SK-N-SH treated with all-trans-retinoic acid at 6 μM for 48 hours (cell line): ENCODE measurements around the gene HMCN2.

Source experiments
- ATAC-seq: fragments of 200-7000 bp; cut with Tn5 transposase; 3 replicates; pipeline ENCODE4 v1.9.1; 2020; ENCODE audit warnings: mild to moderate bottlenecking, moderate library complexity
- ARNTL ChIP-seq: fragments of 450-650 bp; formaldehyde crosslinking; IDR thresholded peaks from 2 replicates; pipeline ENCODE4 v1.5.0; 2020; ENCODE audit warnings: low read depth, mild to moderate bottlenecking, moderate library complexity, borderline replicate concordance
- BACH2 ChIP-seq: fragments of 250-450 bp; sonication (Bioruptor Pico); IDR thresholded peaks from 2 replicates; pipeline ENCODE4 v1.9.0; 2021; ENCODE audit warnings: mild to moderate bottlenecking, borderline replicate concordance
- CSDC2 ChIP-seq: fragments of 250-450 bp; sonication (Bioruptor Pico); IDR thresholded peaks from 2 replicates; pipeline ENCODE4 v1.5.0; 2020; ENCODE audit warnings: mild to moderate bottlenecking, moderate library complexity
- ESRRG ChIP-seq: fragments of 250-450 bp; sonication (Bioruptor Pico); IDR thresholded peaks from 2 replicates; pipeline ENCODE4 v1.6.1; 2021; ENCODE audit warnings: mild to moderate bottlenecking
- GLIS3 ChIP-seq: fragments of 250-450 bp; sonication (Bioruptor Pico); IDR thresholded peaks from 2 replicates; pipeline ENCODE4 v1.5.0; 2020; ENCODE audit warnings: mild to moderate bottlenecking, moderate library complexity
- ISL1 ChIP-seq: fragments of 250-450 bp; sonication (Bioruptor Pico); IDR thresholded peaks from 2 replicates; pipeline ENCODE4 v2.1.2; 2022; ENCODE audit warnings: mild to moderate bottlenecking, moderate library complexity
- OSR1 ChIP-seq: fragments of 250-450 bp; sonication (Bioruptor Pico); IDR thresholded peaks from 2 replicates; pipeline ENCODE4 v1.8.0; 2022; ENCODE audit warnings: moderate library complexity, mild to moderate bottlenecking, inconsistent platforms
- RARB ChIP-seq: fragments of 250-450 bp; sonication (Bioruptor Pico); IDR thresholded peaks from 2 replicates; pipeline ENCODE4 v1.8.0; 2021; ENCODE audit warnings: mild to moderate bottlenecking, moderate library complexity
- SNAI2 ChIP-seq: fragments of 250-450 bp; sonication (Bioruptor Pico); IDR thresholded peaks from 2 replicates; pipeline ENCODE4 v1.5.0; 2020; ENCODE audit warnings: mild to moderate bottlenecking, moderate library complexity
- TSHZ2 ChIP-seq: fragments of 250-450 bp; sonication (Bioruptor Pico); IDR thresholded peaks from 2 replicates; pipeline ENCODE4 v1.5.0; 2020; ENCODE audit warnings: mild to moderate bottlenecking, moderate library complexity
- ZC3H10 ChIP-seq: fragments of 250-450 bp; sonication (Bioruptor Pico); IDR thresholded peaks from 2 replicates; pipeline ENCODE4 v1.5.1; 2021; ENCODE audit warnings: mild to moderate bottlenecking, moderate library complexity
- ZFP3 ChIP-seq: fragments of 250-450 bp; sonication (Bioruptor Pico); IDR thresholded peaks from 2 replicates; pipeline ENCODE4 v1.5.0; 2020; ENCODE audit warnings: mild to moderate bottlenecking, moderate library complexity
- ZFP30 ChIP-seq: fragments of 450-650 bp; formaldehyde crosslinking; IDR thresholded peaks from 2 replicates; pipeline ENCODE4 v1.5.0; 2022; ENCODE audit warnings: mild to moderate bottlenecking, moderate library complexity
- ZNF565 ChIP-seq: fragments of 450-650 bp; formaldehyde crosslinking; conservative IDR thresholded peaks from 2 replicates; pipeline ENCODE4 v1.5.0; 2020; ENCODE audit warnings: low read depth, mild to moderate bottlenecking, moderate library complexity
- ZNF70 ChIP-seq: fragments of 450-650 bp; formaldehyde crosslinking; IDR thresholded peaks from 2 replicates; pipeline ENCODE4 v1.5.0; 2020; ENCODE audit warnings: mild to moderate bottlenecking, moderate library complexity
- ZNF8 ChIP-seq: fragments of 450-650 bp; formaldehyde crosslinking; IDR thresholded peaks from 2 replicates; pipeline ENCODE4 v1.5.0; 2020; ENCODE audit warnings: mild to moderate bottlenecking, moderate library complexity
- TF ChIP-seq, protein P1 (sequence below): fragments of 250-450 bp; sonication (Bioruptor Pico); IDR thresholded peaks from 2 replicates; pipeline ENCODE4 v1.8.0; 2020; ENCODE audit warnings: mild to moderate bottlenecking, moderate library complexity, borderline replicate concordance
- TF ChIP-seq, protein P2 (sequence below): fragments of 250-450 bp; sonication (Bioruptor Pico); IDR thresholded peaks from 2 replicates; pipeline ENCODE4 v1.5.1; 2021; ENCODE audit warnings: mild to moderate bottlenecking, moderate library complexity
- TF ChIP-seq, protein P3 (sequence below): fragments of 250-450 bp; sonication (Bioruptor Pico); IDR thresholded peaks from 2 replicates; pipeline ENCODE4 v1.5.1; 2020; ENCODE audit warnings: low read depth, mild to moderate bottlenecking, moderate library complexity
- TF ChIP-seq, protein P4 (sequence below): fragments of 250-450 bp; sonication (Bioruptor Pico); IDR thresholded peaks from 2 replicates; pipeline ENCODE4 v1.8.0; 2021; ENCODE audit warnings: low read depth, mild to moderate bottlenecking, moderate library complexity, borderline replicate concordance

The HMCN2 gene

DNA sequence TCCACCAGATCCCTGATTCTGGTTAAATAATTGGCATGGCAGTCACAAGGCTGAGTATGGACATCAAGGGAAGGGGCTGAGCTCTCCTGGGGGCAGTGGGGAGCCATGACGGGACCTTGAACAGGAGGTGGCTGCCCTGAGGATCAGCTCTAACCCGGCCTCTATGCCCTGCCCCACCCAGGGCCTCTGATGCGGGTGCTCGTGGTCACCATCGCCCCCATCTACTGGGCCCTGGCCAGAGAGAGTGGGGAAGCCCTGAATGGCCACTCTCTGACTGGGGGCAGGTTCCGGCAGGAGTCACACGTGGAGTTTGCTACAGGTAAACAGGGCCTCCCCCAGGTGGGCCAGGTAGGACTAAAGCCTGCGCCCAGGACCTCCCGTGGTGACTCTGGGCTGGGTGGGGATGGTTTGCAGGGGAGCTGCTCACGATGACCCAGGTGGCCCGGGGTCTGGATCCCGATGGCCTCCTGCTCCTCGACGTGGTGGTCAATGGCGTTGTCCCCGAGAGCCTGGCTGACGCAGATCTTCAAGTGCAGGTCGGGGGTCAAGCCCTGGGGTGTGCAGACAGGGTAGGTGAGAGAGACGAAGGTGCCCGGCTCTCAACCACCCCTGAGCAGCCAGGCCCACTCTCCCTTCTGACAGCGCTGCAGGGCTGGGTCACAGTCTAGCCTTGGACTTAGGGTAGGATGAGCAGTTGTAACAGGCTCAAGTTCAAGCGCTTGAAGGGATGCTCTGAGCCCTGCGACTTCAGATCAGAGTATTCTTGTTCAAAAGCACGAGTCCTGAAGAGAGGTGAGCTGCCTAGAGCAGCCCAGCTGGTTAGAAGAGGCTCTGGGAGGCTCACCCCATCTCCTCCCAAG, 159.3 kb downstream of the HMCN2 start (continued):
- TF ChIP-seq ZFP3 (CRISPR knock-in tag) (no peak), CSDC2 (no peak), RARB (no peak)

GRCh38 chr9:130425741-130426466, 160.3 kb downstream of the HMCN2 start:
- ATAC-seq, result no peak
- no peak for TF ChIP-seq ARNTL
- TF ChIP-seq, protein P1, sequence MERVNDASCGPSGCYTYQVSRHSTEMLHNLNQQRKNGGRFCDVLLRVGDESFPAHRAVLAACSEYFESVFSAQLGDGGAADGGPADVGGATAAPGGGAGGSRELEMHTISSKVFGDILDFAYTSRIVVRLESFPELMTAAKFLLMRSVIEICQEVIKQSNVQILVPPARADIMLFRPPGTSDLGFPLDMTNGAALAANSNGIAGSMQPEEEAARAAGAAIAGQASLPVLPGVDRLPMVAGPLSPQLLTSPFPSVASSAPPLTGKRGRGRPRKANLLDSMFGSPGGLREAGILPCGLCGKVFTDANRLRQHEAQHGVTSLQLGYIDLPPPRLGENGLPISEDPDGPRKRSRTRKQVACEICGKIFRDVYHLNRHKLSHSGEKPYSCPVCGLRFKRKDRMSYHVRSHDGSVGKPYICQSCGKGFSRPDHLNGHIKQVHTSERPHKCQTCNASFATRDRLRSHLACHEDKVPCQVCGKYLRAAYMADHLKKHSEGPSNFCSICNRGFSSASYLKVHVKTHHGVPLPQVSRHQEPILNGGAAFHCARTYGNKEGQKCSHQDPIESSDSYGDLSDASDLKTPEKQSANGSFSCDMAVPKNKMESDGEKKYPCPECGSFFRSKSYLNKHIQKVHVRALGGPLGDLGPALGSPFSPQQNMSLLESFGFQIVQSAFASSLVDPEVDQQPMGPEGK (CRISPR knock-in tag), result no peak
- no peak for TF ChIP-seq ZFP3 (CRISPR knock-in tag)
- TF ChIP-seq, protein P2, sequence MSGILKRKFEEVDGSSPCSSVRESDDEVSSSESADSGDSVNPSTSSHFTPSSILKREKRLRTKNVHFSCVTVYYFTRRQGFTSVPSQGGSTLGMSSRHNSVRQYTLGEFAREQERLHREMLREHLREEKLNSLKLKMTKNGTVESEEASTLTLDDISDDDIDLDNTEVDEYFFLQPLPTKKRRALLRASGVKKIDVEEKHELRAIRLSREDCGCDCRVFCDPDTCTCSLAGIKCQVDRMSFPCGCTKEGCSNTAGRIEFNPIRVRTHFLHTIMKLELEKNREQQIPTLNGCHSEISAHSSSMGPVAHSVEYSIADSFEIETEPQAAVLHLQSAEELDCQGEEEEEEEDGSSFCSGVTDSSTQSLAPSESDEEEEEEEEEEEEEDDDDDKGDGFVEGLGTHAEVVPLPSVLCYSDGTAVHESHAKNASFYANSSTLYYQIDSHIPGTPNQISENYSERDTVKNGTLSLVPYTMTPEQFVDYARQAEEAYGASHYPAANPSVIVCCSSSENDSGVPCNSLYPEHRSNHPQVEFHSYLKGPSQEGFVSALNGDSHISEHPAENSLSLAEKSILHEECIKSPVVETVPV (CRISPR knock-in tag), result no peak
- TF ChIP-seq ZNF70, result no peak
- no peak for TF ChIP-seq ESRRG (CRISPR knock-in tag)
- TF ChIP-seq TSHZ2 (CRISPR knock-in tag), result no peak
- TF ChIP-seq ZC3H10 (CRISPR knock-in tag), result no peak
- TF ChIP-seq ISL1 (CRISPR knock-in tag), result no peak
- no peak for TF ChIP-seq BACH2 (CRISPR knock-in tag)
- TF ChIP-seq, protein P3, sequence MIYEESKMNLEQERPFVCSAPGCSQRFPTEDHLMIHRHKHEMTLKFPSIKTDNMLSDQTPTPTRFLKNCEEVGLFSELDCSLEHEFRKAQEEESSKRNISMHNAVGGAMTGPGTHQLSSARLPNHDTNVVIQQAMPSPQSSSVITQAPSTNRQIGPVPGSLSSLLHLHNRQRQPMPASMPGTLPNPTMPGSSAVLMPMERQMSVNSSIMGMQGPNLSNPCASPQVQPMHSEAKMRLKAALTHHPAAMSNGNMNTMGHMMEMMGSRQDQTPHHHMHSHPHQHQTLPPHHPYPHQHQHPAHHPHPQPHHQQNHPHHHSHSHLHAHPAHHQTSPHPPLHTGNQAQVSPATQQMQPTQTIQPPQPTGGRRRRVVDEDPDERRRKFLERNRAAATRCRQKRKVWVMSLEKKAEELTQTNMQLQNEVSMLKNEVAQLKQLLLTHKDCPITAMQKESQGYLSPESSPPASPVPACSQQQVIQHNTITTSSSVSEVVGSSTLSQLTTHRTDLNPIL (CRISPR knock-in tag), result no peak
- no peak for TF ChIP-seq ZNF565 (CRISPR knock-in tag)
- TF ChIP-seq, protein P4, sequence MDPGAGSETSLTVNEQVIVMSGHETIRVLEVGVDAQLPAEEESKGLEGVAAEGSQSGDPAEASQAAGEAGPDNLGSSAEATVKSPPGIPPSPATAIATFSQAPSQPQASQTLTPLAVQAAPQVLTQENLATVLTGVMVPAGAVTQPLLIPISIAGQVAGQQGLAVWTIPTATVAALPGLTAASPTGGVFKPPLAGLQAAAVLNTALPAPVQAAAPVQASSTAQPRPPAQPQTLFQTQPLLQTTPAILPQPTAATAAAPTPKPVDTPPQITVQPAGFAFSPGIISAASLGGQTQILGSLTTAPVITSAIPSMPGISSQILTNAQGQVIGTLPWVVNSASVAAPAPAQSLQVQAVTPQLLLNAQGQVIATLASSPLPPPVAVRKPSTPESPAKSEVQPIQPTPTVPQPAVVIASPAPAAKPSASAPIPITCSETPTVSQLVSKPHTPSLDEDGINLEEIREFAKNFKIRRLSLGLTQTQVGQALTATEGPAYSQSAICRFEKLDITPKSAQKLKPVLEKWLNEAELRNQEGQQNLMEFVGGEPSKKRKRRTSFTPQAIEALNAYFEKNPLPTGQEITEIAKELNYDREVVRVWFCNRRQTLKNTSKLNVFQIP (CRISPR knock-in tag), result no peak
- TF ChIP-seq ZNF8, result no peak
- no peak for TF ChIP-seq CSDC2
- no peak for TF ChIP-seq RARB
- TF ChIP-seq SNAI2 (CRISPR knock-in tag), result no peak

- no peak for ATAC-seq
- TF ChIP-seq OSR1 (CRISPR knock-in tag) (no peak), BACH2 (CRISPR knock-in tag) (no peak), ZNF70 (no peak), TSHZ2 (CRISPR knock-in tag) (no peak), ESRRG (CRISPR knock-in tag) (no peak), ZFP30 (CRISPR knock-in tag) (no peak), ZNF565 (CRISPR knock-in tag) (no peak), ZC3H10 (CRISPR knock-in tag) (no peak), GLIS3 (no peak), ARNTL (no peak), RARB (no peak), CSDC2 (no peak)
- TF ChIP-seq, protein P2 (CRISPR knock-in tag), result no peak
- TF ChIP-seq, protein P4 (CRISPR knock-in tag), result no peak
Observed at GRCh38 chr9:130426467-130426773, 160.9 kb downstream of the HMCN2 start.
